ENCODE measurements around the gene DNHD1.

DNHD1 gene

GRCh38 chr11:6616596-6617250, 119.6 kb downstream of the DNHD1 start:
- DNase-seq, result no peak

GRCh38 chr11:6617315-6617781, 120.3 kb downstream of the DNHD1 start:
- DNase-seq, result no peak

GRCh38 chr11:6618117-6619003, 121.3 kb downstream of the DNHD1 start:
- no peak for DNase-seq

- DNase-seq, result peak; percentile 93
Measured at GRCh38 chr11:6619004-6619745, 122.1 kb downstream of the DNHD1 start, which contains the start of gene TPP1. TSS of gene TPP1 (minus strand) at chr11:6619422. CDS start at chr11:6619400, 22 bp downstream.

- no peak for DNase-seq
Measured at GRCh38 chr11:6620636-6621035, 123.6 kb downstream of the DNHD1 start.

All from DMS79 treated with DMSO at 0.1 percent for 48 hours (cell line).